AG10803 (cell line): Measurements from ENCODE around the gene DPP4.

ENCODE experiments used
- DNase-seq: peaks from one replicate; pipeline ENCODE4 v3.0.0; 2010; ENCODE audit warnings: low read depth
- H3K4me3 ChIP-seq: 2 replicates; pipeline ENCODE4 v1.5.1; 2011; ENCODE audit warnings: mild to moderate bottlenecking, low read length, control low read depth
- TF ChIP-seq, protein P1 (sequence below): conservative IDR thresholded peaks from 2 replicates; pipeline ENCODE4 v1.5.1; 2011; ENCODE audit warnings: mild to moderate bottlenecking, low read length, control low read depth, inconsistent platforms

DPP4 gene

GRCh38 chr2:162013514-162014475, 60.2 kb downstream of the DPP4 start:
- DNase-seq, result no peak

GRCh38 chr2:162012565-162013058, 61.4 kb downstream of the DPP4 start:
- H3K4me3 ChIP-seq, result no peak overlapping the region
- TF ChIP-seq, protein P1, sequence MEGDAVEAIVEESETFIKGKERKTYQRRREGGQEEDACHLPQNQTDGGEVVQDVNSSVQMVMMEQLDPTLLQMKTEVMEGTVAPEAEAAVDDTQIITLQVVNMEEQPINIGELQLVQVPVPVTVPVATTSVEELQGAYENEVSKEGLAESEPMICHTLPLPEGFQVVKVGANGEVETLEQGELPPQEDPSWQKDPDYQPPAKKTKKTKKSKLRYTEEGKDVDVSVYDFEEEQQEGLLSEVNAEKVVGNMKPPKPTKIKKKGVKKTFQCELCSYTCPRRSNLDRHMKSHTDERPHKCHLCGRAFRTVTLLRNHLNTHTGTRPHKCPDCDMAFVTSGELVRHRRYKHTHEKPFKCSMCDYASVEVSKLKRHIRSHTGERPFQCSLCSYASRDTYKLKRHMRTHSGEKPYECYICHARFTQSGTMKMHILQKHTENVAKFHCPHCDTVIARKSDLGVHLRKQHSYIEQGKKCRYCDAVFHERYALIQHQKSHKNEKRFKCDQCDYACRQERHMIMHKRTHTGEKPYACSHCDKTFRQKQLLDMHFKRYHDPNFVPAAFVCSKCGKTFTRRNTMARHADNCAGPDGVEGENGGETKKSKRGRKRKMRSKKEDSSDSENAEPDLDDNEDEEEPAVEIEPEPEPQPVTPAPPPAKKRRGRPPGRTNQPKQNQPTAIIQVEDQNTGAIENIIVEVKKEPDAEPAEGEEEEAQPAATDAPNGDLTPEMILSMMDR, result no peak
- DNase-seq, result no peak

More at GRCh38 chr2:162013514-162014475, 60.2 kb downstream of the DPP4 start:
- TF ChIP-seq, protein P1, result no peak
- no peak overlapping the region for H3K4me3 ChIP-seq

DNA sequence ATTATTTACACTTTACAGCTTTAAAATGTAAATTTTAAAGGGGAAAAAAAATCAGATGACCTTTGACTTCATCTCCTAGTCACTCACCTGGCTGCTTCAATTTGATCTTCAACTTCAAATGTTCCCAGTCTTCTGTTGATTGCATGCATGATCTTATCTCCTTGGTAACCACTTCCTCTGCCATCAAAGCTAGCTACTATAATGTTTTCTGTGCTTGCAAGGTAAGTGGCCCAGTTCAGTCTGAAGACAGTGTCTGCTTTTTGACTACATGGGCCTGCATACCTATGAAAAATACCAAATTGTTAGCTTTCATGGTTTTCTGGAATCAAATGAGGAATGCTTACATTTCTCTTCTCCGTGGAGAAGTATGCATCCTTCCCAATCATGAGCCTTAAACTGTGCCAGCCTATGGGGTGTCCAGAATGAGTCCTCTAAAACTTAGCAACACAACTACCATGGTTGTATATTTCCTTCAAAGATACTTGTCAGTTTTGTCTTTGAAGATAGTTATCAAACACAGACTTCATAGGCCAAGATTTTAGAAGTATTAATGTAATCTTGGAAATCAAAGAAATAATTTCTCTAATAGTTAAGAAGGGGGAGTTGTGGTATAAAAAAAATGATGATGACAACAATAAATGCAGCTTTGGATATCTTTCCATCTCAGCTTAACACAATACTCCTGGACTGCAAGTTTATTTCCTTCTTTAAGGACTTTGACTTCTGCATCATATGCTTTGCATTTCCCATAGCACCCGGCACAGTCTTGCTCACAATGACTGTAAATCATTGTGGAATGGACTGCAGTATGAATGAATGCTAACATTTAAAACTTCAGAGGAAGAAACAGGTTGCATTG, 62.1 kb downstream of the DPP4 start:
- TF ChIP-seq, protein P1, result no peak
- DNase-seq, result no peak
- H3K4me3 ChIP-seq, result no peak overlapping the region

DNA sequence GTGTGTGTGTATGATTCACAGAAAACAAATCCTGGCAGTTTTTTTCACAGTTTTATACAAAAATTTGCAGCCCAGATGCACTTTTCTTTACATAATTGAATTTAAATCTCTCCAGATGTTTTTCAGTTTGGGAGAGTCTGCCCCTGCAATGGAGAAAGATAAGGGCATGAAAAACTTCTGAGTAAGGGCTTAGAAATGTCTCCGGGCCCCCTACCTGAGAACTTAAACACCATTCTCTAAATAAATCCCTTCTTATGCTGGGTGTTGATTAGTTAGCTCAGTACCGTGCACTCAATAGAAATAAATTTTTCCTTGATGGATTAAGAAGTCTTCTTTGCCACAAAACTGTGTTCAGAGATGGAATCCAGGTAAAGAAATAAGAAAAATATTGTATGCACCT, 64.5 kb downstream of the DPP4 start:
- H3K4me3 ChIP-seq, result no peak overlapping the region
- no peak for DNase-seq
- TF ChIP-seq, protein P1, result no peak

GRCh38 chr2:162007447-162008040, 66.5 kb downstream of the DPP4 start:
- no peak for DNase-seq
- TF ChIP-seq, protein P1, result peak; percentile 64

GRCh38 chr2:162006337-162006736, 67.7 kb downstream of the DPP4 start:
- peak; percentile 40 for DNase-seq
- TF ChIP-seq, protein P1, result no peak
- no peak overlapping the region for H3K4me3 ChIP-seq

More at GRCh38 chr2:162007447-162008040, 66.5 kb downstream of the DPP4 start:
- H3K4me3 ChIP-seq, result no peak overlapping the region
